ENCODE results near the gene HMGCL. TPM values are rescaled to one million over a fixed set of nuclear protein-coding genes. Genes with fewer than 3 reads are reported as not detected.

HMGCL gene
- total and polyA plus RNA-seq, 12 donors, result 38.8 to 134 (median 84.1) TPM

GRCh38 chr1:23799255-23799569 lies 26.0 kb downstream of the HMGCL start:
- DNase-seq, result no peak
- H3K4me1 ChIP-seq (replicated peaks in 1 of 2), result peaks cover 11 to 20% of the 10 kb centered on the region in 2 donors
- H3K27ac ChIP-seq, result peak overlapping the region in 4 of 5 donors; percentile 84 to 88 (median 86)
- no peaks in the 10 kb centered on the region for H3K9me3 ChIP-seq (replicated peaks in 1 of 3)
- 60 to 79% (median 62%) methylated on average over 6 to 7 of the region's 7 CpGs for WGBS, 4 donors
- peak overlapping the region in 1 of 4 donors; percentile 60 for H3K4me3 ChIP-seq
- H3K36me3 ChIP-seq (replicated peaks in 1 of 2), result peaks cover 0 to 27% of the 10 kb centered on the region in 2 donors
- intact Hi-C loops (cut with DNase I), result no loop called here
- TF ChIP-seq POLR2A (IDR thresholded peaks at IDR 0.05), result no peak
- TF ChIP-seq CTCF (IDR thresholded peaks at IDR 0.05), result no peak
- no peaks in the 10 kb centered on the region for H3K27me3 ChIP-seq

GRCh38 chr1:23798662-23799142 lies 26.5 kb downstream of the HMGCL start:
- WGBS, 4 donors, result 79 to 88% (median 86%) methylated on average over 9 to 12 of the region's 12 CpGs
- peak in 3 of 7 donors; percentile 33 to 42 (median 39) for DNase-seq
- peaks cover 11 to 20% of the 10 kb centered on the region in 2 donors for H3K4me1 ChIP-seq (replicated peaks in 1 of 2)
- H3K4me3 ChIP-seq, result no peak overlapping the region
- TF ChIP-seq POLR2A (IDR thresholded peaks at IDR 0.05), result no peak
- no peak for TF ChIP-seq CTCF (IDR thresholded peaks at IDR 0.05)
- H3K27ac ChIP-seq, result peak overlapping the region in 3 of 5 donors; percentile 84 to 87 (median 85)
- H3K36me3 ChIP-seq (replicated peaks in 1 of 2), result peaks cover 0 to 23% of the 10 kb centered on the region in 2 donors
- intact Hi-C loops (cut with DNase I), result no loop called here
- no peaks in the 10 kb centered on the region for H3K27me3 ChIP-seq
- no peaks in the 10 kb centered on the region for H3K9me3 ChIP-seq (replicated peaks in 1 of 3)

GRCh38 chr1:23797478-23798448 lies 27.5 kb downstream of the HMGCL start:
- intact Hi-C loops (cut with DNase I), result no loop called here
- H3K4me1 ChIP-seq (replicated peaks in 1 of 2), result peaks cover 11 to 20% of the 10 kb centered on the region in 2 donors
- no peaks in the 10 kb centered on the region for H3K27me3 ChIP-seq
- no peak overlapping the region for H3K27ac ChIP-seq
- no peak overlapping the region for H3K4me3 ChIP-seq
- TF ChIP-seq POLR2A (IDR thresholded peaks at IDR 0.05), result no peak
- TF ChIP-seq CTCF (IDR thresholded peaks at IDR 0.05), result no peak
- peaks cover 0 to 30% of the 10 kb centered on the region in 2 donors for H3K36me3 ChIP-seq (replicated peaks in 1 of 2)
- peak in 1 of 7 donors; percentile 35 for DNase-seq
- 71 to 82% (median 80%) methylated on average over 11 to 20 of the region's 20 CpGs for WGBS, 4 donors
- H3K9me3 ChIP-seq (replicated peaks in 1 of 3), result no peaks in the 10 kb centered on the region

GRCh38 chr1:23796466-23797271 lies 28.6 kb downstream of the HMGCL start:
- Histone ChIP-seq H3K27ac (no peak overlapping the region), H3K36me3 (replicated peaks in 1 of 2) (peaks cover 0 to 30% of the 10 kb centered on the region in 2 donors), H3K9me3 (replicated peaks in 1 of 3) (no peaks in the 10 kb centered on the region), H3K4me1 (replicated peaks in 1 of 2) (peaks cover 19 to 28% of the 10 kb centered on the region in 2 donors), H3K4me3 (no peak overlapping the region), H3K27me3 (no peaks in the 10 kb centered on the region)
- DNase-seq, result peak in 3 of 7 donors; percentile 31 to 40 (median 33)
- no peak for TF ChIP-seq POLR2A (IDR thresholded peaks at IDR 0.05)
- no peak for TF ChIP-seq CTCF (IDR thresholded peaks at IDR 0.05)
- intact Hi-C loops (cut with DNase I), result no loop called here
- whole genome bisulfite sequencing, 4 donors, result 67 to 73% (median 69%) methylated on average over 12 to 17 of the region's 17 CpGs
